HG03565 (cell line): ENCODE measurements around the gene LPCAT3.
A peak's percentile ranks its signal among the peaks of the same experiment; 100 is the strongest.

ENCODE experiments used
- ATAC-seq: cut with Tn5 transposase; IDR thresholded peaks from one replicate; pipeline ENCODE4 v1.9.1; 2021; ENCODE audit warnings: mild to moderate bottlenecking, moderate library complexity; ENCODE audit not compliant: unreplicated experiment

Gene LPCAT3

DNA sequence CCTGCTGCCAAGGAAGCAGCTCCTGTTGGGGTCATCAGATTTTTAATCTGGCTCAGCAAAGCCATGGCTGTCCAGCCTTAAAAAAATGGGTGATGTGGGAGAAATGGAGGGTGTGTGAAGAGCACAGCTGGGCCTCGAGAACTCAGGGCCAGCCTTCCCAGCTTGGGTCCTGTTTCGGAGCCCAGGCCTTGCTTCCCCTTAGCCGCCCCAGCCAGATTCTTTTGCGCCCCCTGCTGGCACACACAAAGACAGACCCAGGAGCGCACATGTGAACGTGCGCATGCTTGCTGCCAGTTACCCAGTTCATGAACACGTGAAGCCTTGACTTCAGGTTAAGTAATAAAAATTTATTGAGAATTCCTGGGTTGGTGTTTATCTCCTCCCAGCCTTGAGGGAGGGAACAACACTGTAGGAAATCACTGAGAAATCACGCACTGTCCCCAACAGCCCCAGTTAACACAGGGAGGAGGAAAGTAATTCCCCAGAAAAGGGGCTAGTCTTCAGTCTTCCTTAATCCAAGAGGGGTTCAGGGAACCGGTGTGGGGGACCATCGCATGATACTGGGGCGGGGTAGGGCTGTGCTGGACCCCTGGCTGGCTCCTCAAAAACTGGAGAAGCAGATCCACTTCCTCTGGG, 53.1 kb downstream of the LPCAT3 start:
- ATAC-seq = peak; percentile 35

DNA sequence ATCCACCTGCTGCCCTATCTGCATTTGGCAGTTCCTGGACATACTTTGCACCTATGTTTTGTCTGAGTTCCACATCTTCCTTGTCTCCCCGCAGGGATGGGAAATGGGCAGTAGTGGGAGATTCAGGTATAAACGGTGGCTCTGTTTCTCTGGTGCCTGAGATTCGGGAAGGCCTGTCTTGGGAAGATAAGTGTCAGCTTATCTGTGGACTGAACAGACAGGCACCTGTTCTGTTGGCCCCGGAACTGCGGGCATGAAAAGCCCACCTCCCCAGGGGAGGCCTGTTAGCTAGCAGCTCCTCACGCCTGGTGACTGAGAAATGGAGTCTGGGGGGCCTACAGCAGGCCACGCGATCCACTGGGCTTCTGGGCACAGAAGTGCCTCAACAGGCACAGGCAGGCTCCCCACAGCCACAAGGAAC, 53.7 kb downstream of the LPCAT3 start:
- no peak for ATAC-seq

DNA sequence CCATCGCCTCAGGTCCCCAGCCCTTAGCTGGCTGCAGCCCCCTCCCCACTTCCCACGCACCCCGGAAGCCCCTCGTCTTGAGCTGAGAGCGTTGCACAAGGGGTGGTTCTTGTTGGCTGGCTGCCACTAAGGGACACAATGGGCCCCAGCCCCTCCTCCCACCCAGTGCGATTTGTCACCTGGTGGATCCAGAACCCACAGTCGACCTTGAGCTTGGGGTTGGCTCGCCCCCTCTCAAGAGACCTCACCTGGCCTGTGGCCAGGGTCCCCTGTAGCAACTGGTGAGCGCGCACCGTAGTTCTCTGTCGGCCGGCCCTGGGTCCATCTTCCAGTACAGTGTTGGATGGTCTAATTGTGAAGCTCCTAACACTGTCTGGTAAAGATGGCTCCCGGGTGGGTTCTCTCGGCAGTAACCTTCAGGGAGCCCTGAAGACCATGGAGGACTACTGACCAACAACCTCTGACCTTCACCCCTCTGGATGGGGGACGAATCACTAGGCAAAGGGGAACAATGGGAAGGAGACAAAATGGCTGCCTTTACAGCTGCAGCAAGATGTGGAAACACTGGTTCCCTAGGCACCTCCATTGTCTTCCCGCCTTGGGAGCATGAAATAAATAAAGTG, 54.4 kb downstream of the LPCAT3 start:
- no peak for ATAC-seq

DNA sequence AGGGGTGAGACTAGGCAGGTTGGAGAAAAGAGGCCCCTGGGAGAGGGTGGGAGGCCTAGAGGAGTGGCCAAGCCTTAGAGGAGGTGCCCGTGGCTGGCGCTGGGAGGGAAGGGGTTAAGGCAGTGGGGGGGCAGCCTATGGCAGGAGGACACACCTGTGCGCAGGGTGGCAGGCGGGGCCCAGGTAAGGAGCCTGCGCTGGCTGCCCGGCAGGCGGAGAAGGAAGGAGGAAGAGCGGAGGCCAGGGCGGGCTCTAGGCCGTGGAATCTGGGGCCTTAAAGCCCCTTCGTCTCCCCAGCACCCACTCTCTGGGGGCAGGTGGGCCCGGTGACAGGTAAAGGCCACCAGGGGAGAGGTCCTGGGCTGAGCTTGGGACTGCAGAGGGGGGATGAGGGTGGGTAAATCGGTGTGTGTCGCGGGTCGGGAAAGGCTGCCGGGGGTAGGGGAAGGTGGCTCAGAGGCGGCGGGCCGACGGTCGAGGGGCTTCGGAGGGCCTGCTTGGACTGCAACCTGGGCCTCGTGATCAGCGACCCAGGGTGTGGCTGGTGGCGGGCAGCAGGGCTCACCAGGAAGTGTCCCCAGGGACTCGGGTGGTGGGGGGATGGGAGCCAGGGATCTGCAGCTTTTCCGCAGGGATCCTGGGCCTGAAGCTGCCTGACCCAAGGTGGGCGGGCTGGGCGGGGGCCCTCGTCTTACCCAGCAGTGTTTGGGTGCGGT, 55.1 kb downstream of the LPCAT3 start:
- ATAC-seq = no peak

DNA sequence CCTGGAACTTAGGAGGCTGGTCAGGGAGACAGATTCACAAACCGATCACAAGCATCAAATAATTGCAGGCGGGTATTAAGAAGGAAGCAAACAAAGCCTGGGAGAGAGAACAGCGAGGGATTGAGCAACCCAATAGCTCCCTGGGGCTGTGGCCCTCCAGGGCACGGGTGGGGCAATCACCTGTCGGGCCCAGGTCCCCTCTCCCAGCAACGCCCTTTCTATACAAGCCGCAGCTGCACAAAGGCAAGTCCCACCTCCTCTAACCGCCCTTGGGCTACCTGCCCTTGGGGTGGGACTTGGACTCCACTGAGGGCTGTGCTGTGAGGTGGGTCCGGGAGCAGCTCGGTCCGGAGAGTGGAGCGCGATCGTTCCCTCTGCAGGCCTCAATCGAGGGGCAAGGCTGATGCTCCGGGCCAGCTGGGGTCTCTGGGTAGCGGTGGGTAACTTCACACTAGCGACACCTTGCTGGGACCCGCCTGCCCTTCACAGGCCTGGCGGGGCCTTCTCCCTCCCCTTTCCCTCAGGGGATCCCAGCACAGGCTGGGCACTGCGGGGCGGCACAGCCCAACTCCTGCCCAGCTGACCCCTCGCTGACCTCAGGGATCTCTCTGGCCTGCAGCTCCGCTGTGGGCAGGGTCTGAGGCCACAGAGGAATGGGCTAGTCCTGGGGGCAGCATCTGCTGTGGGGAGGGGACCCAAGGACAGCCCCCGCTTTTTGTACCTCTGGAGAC, 55.8 kb downstream of the LPCAT3 start:
- no peak for ATAC-seq

DNA sequence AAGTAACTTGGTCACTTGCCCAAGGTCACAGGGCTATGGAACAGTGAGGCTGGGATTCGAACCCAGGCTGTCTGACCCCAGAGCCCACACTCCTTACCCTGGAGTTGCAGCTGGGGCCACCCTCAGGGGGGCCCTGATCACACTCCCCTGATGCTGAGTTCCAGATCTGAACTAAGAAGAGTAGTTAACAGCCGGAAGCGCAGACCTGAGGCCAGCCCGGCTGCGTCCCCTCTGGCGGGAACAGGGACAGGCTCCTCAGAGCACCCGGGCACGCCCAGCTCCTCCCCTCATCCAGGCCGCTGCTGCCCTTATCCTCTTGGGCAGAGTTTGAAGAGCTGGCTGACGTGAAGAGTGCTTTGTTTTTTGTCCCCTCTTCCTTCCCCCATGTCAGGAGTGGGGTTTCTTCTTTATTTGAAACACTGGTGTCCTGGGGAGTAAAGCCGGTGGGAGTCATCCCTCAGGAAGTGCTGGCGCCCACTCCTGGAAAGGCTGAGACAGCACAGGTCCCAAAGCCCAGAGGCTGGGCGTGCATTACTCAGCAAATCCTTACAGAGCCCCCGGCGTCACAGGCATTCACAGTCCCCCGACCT, 56.5 kb downstream of the LPCAT3 start:
- no peak for ATAC-seq

DNA sequence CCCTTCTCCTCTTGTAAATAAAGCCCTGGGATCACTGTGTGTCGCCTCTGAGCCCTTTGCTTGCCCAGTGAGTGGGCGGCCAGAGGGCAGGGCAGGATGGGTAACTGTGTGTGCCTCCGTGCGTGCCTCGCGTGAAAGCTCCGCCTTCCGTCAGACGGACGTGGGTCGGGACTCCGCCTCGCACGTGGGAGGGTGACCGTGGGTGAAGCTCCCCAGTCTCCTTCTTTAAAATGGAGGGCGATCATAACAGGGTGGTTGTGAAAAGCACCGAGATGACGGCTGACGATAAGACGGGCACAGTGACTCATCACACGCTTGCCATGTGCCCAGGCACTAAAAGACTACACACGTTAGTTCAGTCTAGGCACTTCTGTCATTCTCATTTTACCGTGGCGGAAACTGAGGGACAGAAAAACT, 57.0 kb downstream of the LPCAT3 start:
- ATAC-seq = no peak

DNA sequence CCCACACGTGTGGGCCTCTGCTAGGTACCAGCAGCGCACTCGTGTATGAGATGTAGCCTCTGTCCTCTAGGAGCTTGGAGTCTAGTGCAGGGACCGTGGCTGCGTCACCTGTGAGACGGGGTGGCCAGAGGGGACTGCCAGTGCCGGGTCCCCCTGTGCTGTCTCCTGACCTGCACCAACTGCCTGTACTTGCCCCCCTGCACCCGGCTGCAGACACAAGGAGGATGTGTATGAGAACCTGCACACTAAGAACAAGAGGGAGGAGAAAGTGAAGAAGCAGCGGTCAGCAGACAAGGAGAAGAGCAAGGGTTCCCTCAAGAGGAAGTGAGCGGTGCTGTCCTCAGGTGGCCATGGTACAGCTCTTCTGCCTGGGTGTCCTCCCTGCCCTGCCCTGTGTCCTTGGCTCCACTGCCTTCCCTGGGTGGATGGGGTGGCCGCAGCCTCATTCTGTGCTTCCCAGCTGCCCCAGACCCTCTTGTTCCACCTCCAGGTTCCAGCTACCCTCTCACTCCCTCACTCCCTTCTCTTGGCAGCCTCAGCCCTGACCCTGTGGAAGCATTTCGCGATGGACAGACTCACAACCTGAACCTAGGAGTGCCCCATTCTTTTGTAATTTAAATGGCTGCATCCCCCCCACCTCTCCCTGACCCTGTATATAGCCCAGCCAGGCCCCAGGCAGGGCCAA, 57.5 kb downstream of the LPCAT3 start:
- no peak for ATAC-seq

DNA sequence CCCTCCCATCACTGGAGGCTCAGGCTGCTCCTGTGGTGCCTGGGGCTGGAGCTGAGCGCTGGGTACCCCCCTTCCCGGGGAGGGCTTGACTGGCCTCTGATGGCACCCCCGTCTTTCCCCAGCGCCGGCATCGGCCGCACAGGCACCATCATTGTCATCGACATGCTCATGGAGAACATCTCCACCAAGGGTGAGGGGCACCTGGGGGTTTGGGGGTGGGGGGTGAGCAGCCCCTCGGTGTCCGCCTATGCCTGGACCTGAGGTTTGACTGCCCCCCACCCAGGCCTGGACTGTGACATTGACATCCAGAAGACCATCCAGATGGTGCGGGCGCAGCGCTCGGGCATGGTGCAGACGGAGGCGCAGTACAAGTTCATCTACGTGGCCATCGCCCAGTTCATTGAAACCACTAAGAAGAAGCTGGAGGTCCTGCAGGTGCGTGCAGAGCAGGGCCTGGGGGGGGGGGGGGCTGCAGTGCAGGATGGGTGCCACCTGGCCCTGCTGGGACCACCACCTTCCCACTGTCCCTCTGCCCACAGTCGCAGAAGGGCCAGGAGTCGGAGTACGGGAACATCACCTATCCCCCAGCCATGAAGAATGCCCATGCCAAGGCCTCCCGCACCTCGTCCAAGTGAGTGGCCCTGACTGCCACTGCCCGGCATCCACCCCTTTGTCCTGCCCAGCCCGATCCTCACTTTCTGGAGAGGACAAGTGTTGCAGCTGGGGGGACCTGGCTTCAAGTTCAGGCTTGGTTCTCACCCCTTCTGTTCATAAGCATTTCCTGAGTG, 58.3 kb downstream of the LPCAT3 start:
- no peak for ATAC-seq

DNA sequence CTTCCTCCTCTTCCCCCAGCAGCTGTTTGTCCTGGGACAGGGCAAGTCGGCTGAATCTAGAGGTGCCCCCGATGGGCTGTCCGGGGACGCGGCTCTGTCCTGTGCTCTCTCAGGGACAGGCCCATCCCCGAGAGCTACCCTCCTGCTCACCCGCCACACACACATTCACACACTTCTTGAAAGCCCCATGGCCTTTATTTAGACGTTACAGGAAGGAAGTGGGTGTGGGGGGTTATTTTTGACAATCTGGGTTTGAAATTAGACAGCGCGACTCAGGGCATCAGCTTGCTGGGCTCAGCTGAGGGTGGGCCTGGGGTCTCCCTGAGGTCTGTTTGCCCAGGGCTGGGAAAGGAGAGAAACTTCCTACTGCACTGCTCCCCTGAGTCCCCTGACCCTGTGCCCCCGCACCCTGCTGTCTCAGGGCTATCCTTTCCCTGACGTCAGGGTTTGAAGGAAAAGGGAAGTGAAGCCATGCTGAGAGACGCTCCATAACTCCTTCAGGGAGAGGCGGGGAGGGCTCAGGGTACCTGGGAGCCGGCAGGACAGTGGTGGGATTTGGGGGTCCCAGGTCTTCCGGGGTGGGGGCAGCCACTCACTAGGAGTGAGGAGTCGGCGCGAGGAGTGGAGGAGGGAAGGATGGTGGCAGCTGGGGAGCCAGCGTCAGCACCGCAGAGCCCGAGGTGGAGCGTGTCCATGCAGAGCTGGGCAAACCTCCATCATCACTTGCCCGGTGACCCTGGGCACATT, 59.0 kb downstream of the LPCAT3 start:
- ATAC-seq = peak; percentile 33

DNA sequence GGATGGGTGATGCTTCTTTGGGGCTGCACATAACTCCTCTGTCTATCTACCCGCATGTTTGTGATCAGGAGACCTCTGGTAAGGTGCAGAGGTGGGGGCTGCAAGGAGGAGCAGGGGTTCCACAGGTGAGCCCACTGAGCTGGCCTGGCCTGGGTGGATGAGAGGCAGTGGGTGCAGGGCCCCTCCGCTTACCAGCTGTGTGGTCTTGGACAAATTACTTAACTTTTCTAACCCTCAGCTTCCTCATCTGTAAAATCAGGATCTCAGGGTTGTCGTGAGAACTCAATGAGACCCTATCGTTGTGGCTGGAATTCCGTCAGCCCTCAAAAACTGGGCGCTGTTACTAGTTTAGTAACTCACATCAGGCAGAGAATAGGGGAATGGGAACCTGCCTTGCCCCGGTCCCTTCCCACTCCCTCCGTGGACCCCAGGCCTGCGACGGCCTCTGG, 59.6 kb downstream of the LPCAT3 start:
- no peak for ATAC-seq

DNA sequence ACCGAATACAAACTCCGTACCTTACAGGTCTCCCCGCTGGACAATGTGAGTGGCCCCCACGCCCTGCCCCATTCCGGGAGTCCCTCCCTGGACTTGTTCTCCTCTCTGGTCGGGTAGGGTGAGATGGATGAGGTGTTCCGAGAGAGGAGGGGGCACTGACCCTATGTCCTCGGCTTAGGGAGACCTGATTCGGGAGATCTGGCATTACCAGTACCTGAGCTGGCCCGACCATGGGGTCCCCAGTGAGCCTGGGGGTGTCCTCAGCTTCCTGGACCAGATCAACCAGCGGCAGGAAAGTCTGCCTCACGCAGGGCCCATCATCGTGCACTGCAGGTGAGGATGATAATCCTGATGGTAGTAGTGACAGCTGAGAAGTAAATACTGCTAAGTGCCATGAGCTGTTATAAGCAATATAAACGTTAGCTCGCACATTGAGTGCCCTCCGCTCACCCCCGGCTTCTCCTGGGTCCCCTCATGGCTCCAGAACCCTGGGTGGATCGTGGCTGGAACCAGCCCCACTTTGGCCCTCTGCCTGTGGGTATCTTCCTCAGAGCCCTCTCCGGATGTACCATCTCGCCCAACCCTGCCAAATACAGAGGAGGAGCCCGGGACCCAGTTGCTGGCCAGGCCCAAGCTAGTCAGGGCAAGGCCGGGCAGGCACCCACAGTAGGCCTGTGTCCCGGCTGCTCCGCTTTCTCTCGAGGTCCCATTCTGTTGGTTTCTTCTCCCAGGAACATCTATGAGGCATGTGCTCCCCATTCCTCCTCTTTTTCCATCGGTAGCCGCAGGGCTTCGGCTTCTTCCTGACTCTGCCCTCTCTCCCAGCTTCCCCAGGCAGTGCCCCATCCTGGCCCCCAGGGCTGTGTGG, 60.3 kb downstream of the LPCAT3 start:
- ATAC-seq = no peak

DNA sequence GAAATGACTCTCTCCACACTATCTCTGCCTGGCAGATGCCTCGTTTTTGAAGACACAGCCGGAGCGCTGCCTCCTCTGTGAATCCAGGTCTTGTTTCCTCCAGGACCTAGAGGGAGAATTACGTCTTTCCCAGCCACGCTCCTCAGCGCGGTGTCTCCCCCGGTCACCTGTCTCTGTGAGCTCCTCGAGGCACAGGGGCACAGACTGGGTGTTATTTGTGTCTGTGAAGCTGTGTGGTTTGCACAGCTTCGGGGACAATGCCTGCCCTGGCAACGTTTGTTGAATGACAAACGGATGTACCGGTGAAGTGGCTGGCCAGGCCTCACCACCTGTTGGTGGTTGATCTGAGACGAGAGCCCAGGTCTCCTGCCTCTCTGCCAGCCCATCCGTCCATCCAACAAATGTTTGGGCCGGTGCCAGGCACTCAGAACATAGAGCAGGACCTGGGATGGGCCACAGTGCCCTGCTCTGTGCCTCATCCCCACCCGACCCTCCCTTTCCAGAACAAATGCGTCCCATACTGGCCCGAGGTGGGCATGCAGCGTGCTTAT, 61.0 kb downstream of the LPCAT3 start:
- no peak for ATAC-seq

DNA sequence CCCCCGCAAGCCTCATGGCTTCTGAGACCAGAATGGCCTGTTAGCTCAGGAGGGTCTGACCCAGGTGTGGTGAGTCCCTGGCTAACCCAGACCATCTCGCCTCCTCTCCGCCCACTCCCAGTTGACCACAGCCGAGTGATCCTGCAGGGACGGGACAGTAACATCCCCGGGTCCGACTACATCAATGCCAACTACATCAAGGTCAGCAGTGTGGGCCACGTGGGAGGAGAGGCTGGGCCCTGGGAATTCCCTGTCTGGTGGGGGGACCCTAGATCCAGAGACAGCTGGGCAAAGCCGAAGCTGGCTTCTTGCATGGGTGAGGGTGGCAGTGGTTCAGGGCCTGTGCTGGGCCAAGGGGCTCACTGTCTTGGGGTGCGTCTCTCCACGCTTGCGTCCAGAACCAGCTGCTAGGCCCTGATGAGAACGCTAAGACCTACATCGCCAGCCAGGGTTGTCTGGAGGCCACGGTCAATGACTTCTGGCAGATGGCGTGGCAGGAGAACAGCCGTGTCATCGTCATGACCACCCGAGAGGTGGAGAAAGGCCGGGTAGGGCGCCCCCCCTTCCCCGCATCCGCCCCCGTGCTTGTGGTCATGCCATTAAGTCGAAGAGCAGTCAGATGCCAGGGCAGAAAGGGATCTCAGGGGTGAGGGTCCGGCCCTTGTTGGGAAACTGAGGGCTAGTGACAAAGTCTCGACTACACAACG, 62.1 kb downstream of the LPCAT3 start:
- ATAC-seq = no peak

DNA sequence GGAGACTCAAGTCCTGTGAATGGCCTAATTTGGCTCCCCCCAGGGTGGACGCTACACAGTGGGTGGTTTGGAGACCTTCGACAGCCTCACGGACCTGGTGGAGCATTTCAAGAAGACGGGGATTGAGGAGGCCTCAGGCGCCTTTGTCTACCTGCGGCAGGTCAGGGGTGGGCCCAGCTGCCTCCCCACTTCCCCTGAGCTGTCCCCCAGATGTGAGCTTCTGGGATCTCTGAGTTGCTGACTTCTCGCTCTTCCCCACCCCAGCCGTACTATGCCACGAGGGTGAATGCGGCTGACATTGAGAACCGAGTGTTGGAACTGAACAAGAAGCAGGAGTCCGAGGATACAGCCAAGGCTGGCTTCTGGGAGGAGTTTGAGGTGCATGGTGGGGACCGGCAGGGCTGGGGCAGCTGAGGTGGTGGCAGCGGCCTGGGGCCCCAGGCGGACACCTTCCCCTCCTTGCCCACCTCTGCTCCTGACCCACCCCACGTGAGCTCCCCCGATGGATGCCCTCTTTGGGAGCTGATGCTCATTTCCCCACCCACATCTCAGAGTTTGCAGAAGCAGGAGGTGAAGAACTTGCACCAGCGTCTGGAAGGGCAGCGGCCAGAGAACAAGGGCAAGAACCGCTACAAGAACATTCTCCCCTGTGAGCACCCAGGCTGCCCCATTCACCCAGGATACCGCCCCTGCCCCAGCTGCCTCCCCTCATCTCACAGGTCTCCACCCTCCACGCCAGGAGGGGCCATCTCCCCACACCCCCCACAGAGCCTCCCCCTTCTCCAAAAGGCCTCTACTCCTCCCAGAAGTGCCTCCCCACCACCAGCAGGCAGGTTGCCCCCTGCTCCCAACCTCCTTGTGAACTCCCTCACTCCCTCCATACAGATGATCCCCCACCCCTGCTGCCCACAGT, 62.9 kb downstream of the LPCAT3 start:
- no peak for ATAC-seq
